Stimulated activated naive CD8-positive, alpha-beta T cell treated with anti-CD3 and anti-CD28 coated beads, Interleukin-15, Interleukin-2, amounts not matched to agents 100 ng/mL and 50 ng/mL, for 24 hours (primary cell): ENCODE results near the gene MIS12.

Source experiments
- H3K27ac Mint-ChIP-seq: one replicate; pipeline ENCODE4 v1.8.0; 2021; ENCODE audit warnings: mild to moderate bottlenecking, mixed read lengths
- H3K27me3 Mint-ChIP-seq: one replicate; pipeline ENCODE4 v1.8.0; 2021; ENCODE audit warnings: mixed read lengths
- H3K36me3 Mint-ChIP-seq: one replicate; pipeline ENCODE4 v1.8.0; 2021; ENCODE audit warnings: low read depth, mixed read lengths
- H3K4me1 Mint-ChIP-seq: one replicate; pipeline ENCODE4 v1.8.0; 2021; ENCODE audit warnings: low read depth, mixed read lengths
- H3K4me3 Mint-ChIP-seq: one replicate; pipeline ENCODE4 v1.8.0; 2021; ENCODE audit warnings: mild to moderate bottlenecking, mixed read lengths
- H3K9me3 Mint-ChIP-seq: one replicate; pipeline ENCODE4 v1.8.0; 2021; ENCODE audit warnings: mixed read lengths

MIS12 gene

DNA sequence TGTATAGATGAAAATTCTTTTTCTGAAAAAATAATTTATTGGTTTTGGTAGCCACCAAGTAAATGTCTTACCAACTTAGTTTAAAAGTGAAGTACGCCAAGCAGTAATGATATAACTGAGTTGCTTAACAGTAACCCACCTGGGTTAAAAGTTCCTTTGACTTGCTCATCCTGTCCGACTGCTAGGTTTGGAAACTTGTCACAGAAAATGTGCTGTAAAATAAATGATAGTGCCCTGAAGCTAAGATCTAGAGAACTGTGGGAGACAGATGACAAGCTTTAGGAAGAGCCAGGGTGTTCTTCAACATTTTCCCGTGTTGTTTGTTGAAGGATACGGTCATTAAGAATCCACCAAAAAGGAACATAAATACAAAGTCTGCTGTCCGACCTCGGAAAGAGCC lies 5.4 kb upstream of the MIS12 start:
- H3K4me1 Mint-ChIP-seq, result peaks cover 31% of the 10 kb centered on the region
- H3K27me3 Mint-ChIP-seq, result no peaks in the 10 kb centered on the region
- no peak overlapping the region for H3K27ac Mint-ChIP-seq
- peaks cover 85% of the 10 kb centered on the region for H3K36me3 Mint-ChIP-seq
- H3K4me3 Mint-ChIP-seq, result no peak overlapping the region
- no peaks in the 10 kb centered on the region for H3K9me3 Mint-ChIP-seq

DNA sequence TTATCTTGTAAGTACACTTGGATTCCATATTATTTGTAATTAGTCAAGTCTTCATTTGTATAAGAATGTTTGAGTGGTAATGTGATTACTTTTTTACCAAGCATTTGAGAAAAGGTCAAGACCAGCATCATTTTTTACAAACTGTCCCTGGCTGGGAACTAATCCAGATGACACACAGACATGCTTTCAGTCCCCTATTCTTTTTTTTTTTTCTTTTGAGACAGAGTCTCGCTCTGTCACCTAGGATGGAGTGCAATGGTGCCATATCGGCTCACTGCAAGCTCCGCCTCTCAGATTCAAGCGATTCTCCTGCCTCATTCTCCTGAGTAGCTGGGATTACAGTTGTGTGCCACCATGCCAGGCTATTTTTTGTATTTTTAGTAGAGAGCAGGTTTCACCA lies 4.9 kb upstream of the MIS12 start:
- Mint-ChIP-seq H3K27ac (no peak overlapping the region), H3K27me3 (no peaks in the 10 kb centered on the region), H3K4me1 (peaks cover 31% of the 10 kb centered on the region), H3K4me3 (no peak overlapping the region), H3K9me3 (no peaks in the 10 kb centered on the region), H3K36me3 (peaks cover 82% of the 10 kb centered on the region)

DNA sequence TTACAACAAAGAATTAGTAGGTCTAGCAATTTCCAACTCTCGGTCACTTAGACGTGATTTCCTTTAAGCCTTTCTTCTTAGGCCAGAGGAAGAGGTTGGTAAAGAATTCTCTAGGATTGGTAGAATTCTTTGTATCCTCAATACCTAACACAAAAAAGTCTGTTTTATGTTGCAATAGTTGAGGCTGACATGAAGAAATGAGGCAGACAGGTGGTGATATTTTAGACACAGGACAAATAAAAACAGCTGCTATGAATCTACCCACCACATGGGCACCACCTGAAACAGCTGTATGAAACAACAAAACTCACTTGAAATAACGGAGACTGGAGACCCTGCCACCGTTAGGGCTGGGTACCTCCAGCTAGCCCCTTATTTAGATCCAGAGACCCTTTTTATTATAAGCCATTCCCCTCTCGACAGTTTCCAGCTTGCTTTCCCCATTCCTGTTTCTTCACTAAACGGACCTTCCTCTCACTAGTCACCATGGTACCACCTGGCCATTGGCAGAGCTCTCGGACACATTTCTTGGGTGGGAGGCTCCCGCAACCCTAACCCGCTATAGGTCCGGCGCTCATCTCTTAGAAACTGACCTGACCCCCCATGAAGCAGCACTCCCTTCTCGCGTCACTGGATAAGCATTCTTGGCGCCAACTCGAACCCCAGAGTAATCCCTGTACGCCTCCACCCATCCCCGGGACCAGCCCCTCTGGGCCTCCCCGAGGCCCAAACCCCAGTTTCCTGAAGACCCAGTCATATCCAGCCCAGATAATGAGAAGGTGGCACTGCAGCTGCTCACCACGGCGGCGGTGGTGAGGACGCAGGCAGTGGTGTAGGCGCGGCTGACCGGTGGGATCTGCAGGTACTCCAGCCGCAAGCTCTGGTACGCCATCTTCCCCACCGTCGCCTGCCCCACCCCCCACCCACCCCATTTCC lies 828 bp upstream of the MIS12 start, which contains the start of gene DERL2:
Gene DERL2, minus strand, starts transcription at position 909 of the 936 bp plus-strand sequence. Its CDS starts 17 bp downstream, at position 892.
- peak within 1 kb of the TSS; percentile 99 for H3K4me3 Mint-ChIP-seq
- H3K36me3 Mint-ChIP-seq, result peaks cover 82% of the 10 kb centered on the region
- no peaks in the 10 kb centered on the region for H3K9me3 Mint-ChIP-seq
- H3K27ac Mint-ChIP-seq, result peak within 1 kb of the TSS; percentile 98
- H3K4me1 Mint-ChIP-seq, result peaks cover 58% of the 10 kb centered on the region
- H3K27me3 Mint-ChIP-seq, result no peaks in the 10 kb centered on the region

DNA sequence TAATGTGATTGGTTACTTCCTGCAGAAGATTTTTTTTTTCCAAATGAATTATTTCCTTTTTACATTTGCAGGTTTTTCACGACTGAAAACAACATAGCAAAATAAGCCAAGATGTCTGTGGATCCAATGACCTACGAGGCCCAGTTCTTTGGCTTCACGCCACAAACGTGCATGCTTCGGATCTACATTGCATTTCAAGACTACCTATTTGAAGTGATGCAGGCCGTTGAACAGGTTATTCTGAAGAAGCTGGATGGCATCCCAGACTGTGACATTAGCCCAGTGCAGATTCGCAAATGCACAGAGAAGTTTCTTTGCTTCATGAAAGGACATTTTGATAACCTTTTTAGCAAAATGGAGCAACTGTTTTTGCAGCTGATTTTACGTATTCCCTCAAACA lies 2.4 kb downstream of the MIS12 start:
- H3K9me3 Mint-ChIP-seq, result peaks cover 4% of the 10 kb centered on the region
- H3K4me3 Mint-ChIP-seq, result peak overlapping the region; percentile 4
- no peak overlapping the region for H3K27ac Mint-ChIP-seq
- peaks cover 61% of the 10 kb centered on the region for H3K36me3 Mint-ChIP-seq
- no peaks in the 10 kb centered on the region for H3K27me3 Mint-ChIP-seq
- H3K4me1 Mint-ChIP-seq, result peaks cover 48% of the 10 kb centered on the region

DNA sequence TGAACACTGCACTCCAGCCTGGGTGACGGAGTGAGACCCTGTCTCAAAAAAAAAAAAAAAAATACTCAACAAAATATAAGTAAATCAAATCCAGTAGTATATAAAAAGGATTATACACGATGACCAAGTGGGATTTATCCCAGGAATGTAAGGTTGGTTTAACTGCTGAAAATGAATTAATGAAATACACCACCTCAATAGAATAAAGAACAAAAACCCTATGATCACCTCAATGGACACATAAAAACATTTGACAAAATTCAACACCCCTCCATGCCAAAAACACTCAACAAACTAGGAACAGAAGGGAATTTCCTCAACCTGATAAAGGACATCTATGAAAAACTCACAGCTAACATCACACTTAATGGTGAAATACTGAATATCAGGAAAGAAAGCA lies 6.6 kb downstream of the MIS12 start:
- H3K9me3 Mint-ChIP-seq, result peaks cover 4% of the 10 kb centered on the region
- no peak overlapping the region for H3K27ac Mint-ChIP-seq
- peaks cover 34% of the 10 kb centered on the region for H3K36me3 Mint-ChIP-seq
- H3K4me3 Mint-ChIP-seq, result no peak overlapping the region
- no peaks in the 10 kb centered on the region for H3K27me3 Mint-ChIP-seq
- H3K4me1 Mint-ChIP-seq, result peaks cover 16% of the 10 kb centered on the region

DNA sequence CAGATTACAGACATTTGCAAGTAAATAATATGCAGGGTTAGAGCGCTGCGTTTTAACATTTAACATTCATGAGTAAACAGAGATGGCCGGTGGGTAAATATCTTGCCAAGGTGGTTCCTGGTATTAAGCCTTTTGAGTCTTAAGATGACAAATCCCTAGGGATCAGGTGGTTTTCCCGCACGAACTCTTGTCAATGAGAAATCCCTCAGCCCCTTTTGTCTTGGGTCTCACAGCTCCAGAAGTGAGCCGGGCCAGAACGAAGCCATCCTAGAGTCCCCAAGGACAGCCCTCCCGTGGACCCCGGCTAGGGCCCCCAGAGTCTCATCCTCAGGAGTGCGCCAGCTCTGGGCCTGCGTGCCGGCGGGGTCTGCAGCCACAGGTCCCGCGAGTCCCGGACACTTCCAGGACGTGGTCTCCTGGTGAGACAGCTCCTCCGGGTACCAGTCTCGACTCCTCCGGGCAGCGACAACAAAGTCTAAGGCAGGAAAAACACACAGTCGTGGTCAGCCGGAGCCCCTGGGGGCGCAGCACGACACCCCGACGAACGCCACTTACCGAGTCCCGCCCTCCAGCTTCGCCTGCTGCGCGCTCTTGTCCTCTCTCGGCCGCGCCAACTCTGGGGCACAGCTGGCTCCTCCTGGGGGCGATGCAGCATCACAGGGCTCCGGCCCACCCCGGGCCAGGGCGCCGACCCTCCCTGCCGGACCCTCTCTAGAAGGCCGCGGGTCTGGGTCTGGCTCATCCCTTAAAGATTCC lies 13.3 kb downstream of the MIS12 start:
- Mint-ChIP-seq H3K36me3 (no peaks in the 10 kb centered on the region), H3K9me3 (no peaks in the 10 kb centered on the region), H3K27me3 (no peaks in the 10 kb centered on the region), H3K4me3 (peak overlapping the region; percentile 89), H3K27ac (no peak overlapping the region), H3K4me1 (peaks cover 21% of the 10 kb centered on the region)

DNA sequence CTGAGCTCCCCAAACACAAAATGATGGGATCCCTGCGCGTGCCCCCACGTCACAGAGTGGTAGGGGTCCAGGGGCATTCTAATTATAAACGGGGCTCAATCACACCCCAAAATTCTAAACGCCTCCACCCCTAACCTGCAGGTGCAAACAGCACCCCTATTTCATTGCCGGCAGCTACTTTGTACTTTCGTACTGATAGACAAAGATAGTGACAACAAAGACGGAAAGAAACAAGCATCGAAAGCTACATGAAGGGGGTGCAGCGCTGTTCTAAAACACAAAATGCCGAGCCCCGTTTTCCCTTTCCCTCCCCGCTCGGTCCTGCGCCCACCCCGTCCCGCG lies 13.9 kb downstream of the MIS12 start:
- H3K27ac Mint-ChIP-seq, result no peak overlapping the region
- peak overlapping the region; percentile 89 for H3K4me3 Mint-ChIP-seq
- no peaks in the 10 kb centered on the region for H3K36me3 Mint-ChIP-seq
- no peaks in the 10 kb centered on the region for H3K27me3 Mint-ChIP-seq
- H3K9me3 Mint-ChIP-seq, result no peaks in the 10 kb centered on the region
- H3K4me1 Mint-ChIP-seq, result peaks cover 21% of the 10 kb centered on the region

DNA sequence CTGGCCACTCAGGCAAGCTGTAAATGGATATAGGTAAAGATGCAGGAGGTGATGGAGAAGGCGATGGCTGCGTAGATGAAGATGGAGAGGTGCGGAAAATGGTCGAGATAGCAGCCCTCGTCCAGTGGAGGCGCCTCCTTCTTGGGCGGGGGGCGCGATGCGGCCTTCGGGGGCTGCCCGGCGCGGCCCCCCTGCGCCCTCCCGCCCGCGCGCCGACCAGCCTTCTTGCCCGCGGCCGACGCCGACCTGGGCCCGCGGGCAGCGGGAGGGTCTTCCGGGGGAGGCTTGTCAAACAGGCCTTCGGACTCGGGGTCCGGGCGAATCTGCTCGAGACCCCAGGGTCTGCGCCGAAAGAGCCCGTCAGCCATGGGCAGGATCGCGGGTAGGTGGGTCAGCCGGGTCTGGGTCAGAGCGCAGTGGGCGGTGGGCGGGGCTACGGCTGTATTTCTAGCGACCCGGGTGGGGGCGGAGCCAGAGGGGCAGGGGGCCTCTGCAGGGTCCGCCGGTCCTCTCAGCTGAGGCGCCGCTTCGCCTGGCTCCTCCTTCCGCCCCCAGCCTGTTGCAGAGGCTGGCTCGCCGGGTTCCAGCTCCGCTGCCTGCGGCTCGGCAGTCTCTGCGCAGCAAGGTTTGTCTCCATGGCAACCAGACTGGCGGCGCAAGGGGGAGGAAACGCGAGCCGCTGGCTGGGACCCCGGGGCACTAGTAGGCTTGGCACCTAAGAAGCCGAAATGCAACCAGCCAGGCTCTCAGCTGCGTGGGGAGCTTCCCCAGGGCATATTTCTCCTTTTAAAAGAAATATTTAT lies 14.4 kb downstream of the MIS12 start:
- no peaks in the 10 kb centered on the region for H3K9me3 Mint-ChIP-seq
- no peaks in the 10 kb centered on the region for H3K36me3 Mint-ChIP-seq
- no peaks in the 10 kb centered on the region for H3K27me3 Mint-ChIP-seq
- peaks cover 21% of the 10 kb centered on the region for H3K4me1 Mint-ChIP-seq
- no peak overlapping the region for H3K27ac Mint-ChIP-seq
- peak overlapping the region; percentile 89 for H3K4me3 Mint-ChIP-seq

DNA sequence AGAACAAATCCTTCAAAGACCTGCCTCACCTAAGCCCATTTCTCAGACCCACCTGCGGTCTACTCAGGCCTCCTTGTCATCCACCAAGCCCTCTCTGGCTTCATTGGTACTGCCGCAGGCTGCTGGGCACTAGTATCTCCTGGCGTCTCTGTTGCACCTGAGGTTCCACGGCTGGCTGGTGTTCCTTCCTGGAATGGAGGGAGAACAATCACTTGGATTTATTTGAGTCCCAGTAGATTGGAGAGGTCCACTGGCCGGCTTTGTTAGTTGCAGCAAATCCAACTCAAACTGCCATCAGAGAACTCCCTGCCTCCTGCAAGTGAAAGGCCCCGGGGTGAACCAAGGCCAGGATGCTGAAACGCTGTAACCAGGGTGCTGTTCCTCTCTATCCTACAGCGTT lies 15.3 kb downstream of the MIS12 start:
- Mint-ChIP-seq H3K4me3 (peak overlapping the region; percentile 89), H3K27ac (no peak overlapping the region), H3K27me3 (no peaks in the 10 kb centered on the region), H3K9me3 (no peaks in the 10 kb centered on the region), H3K4me1 (peaks cover 21% of the 10 kb centered on the region), H3K36me3 (no peaks in the 10 kb centered on the region)

DNA sequence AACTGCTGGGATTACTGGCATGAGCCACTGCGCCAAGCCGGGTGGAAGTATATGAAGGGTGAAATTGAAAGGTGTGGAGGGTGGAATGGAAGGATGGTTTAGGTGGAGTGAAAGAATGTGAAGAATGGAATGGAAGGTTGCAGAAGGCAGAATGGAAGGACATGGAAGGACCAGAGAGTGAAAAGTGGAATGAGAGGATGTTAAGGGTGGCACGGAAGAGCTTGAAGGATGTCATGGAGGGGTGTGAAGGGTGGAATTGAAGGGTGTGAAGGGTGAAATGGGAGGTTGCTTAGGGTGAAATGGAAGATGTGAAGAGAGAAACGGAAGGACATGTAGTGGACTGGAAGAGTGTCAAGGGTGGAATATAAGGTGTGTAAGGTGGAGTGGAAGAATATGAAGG lies 16.2 kb downstream of the MIS12 start:
- H3K36me3 Mint-ChIP-seq, result no peaks in the 10 kb centered on the region
- no peak overlapping the region for H3K27ac Mint-ChIP-seq
- H3K9me3 Mint-ChIP-seq, result no peaks in the 10 kb centered on the region
- H3K4me3 Mint-ChIP-seq, result no peak overlapping the region
- peaks cover 21% of the 10 kb centered on the region for H3K4me1 Mint-ChIP-seq
- H3K27me3 Mint-ChIP-seq, result no peaks in the 10 kb centered on the region

DNA sequence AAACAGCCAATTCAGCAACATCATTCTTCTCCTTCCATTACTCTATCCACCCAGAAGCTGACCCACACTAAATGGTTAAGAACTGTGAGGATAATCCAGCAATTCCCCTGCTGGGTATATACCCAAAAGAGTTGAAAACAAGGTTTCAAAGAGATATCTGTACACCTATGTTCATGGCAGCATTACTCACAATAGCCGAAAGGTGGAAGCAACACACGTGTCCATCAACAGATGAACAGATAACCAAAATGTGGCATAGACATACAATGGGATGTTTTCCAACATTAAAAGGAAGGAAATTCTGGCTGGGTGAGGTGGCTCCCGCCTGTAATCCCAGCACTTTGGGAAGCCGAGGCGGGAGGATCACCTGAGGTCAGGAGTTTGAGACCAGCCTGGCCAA lies 19.9 kb downstream of the MIS12 start:
- Mint-ChIP-seq H3K36me3 (no peaks in the 10 kb centered on the region), H3K27me3 (no peaks in the 10 kb centered on the region), H3K27ac (no peak overlapping the region), H3K4me1 (peaks cover 3% of the 10 kb centered on the region), H3K9me3 (no peaks in the 10 kb centered on the region), H3K4me3 (no peak overlapping the region)

DNA sequence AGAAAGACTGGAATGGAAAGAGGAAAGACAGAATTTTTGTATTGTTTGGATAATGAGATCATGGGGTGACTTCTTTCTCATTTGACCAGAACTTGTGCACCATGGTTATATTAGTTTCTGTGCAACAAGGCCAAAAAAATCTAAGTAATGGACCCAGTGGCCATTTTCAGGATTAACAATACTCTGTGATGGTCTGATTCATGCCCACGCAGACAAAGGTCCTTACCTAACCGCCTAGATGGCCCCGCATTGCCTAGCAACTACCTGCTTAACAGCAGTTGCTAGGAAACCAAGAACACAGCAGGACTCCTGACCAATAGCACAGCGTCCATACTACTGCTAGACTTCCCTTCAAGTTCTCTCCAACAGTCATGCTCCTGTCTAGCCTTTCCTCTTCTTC lies 22.4 kb downstream of the MIS12 start:
- H3K36me3 Mint-ChIP-seq, result peaks cover 11% of the 10 kb centered on the region
- H3K27me3 Mint-ChIP-seq, result no peaks in the 10 kb centered on the region
- H3K9me3 Mint-ChIP-seq, result no peaks in the 10 kb centered on the region
- no peak overlapping the region for H3K4me3 Mint-ChIP-seq
- H3K27ac Mint-ChIP-seq, result no peak overlapping the region
- peaks cover 24% of the 10 kb centered on the region for H3K4me1 Mint-ChIP-seq

DNA sequence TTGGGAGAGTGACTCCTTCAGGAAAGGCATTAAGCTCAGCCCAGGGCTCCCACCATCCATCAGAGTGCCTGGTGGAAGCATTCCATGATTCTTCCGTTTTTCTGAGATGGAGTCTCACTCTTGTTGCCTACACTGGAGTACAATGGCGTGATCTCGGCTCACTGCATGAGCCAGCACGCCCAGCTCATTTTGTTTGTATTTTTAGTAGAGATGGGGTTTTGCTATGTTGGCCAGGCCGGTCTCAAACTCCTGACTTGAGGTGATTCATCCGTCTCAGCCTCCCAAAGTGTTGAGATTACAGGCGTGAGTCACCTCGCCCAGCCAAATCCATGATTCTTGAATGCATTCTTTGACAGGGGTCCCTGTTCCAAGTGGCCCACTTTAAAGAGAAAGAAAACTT lies 23.1 kb downstream of the MIS12 start:
- Mint-ChIP-seq H3K4me1 (peaks cover 30% of the 10 kb centered on the region), H3K27me3 (no peaks in the 10 kb centered on the region), H3K9me3 (no peaks in the 10 kb centered on the region), H3K4me3 (no peak overlapping the region), H3K27ac (no peak overlapping the region), H3K36me3 (peaks cover 15% of the 10 kb centered on the region)

DNA sequence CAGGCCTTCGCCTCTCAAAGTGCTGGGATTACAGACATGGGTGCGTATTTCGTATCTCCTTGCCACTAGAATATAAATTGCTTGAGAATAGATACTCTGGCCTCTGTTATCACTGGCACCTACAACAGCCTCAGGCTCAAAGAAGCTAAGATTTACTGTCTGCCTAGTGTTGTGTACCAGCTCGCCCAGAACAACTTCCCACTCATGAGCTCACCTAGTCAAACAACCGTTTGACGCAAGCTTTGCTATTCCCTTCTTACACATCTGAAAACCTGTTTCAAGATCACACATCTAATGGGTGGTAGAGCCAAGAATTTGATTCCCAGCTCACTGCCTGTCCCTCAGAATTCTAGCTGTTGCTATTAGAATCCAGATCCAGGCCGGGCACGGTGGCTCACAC lies 24.4 kb downstream of the MIS12 start:
- Mint-ChIP-seq H3K4me1 (peaks cover 30% of the 10 kb centered on the region), H3K27ac (no peak overlapping the region), H3K4me3 (no peak overlapping the region), H3K9me3 (no peaks in the 10 kb centered on the region), H3K36me3 (peaks cover 26% of the 10 kb centered on the region), H3K27me3 (no peaks in the 10 kb centered on the region)
